Immature natural killer cell (primary cell): ENCODE measurements around the gene BCO2. TPM values are rescaled to one million over a fixed set of nuclear protein-coding genes. Genes with fewer than 3 reads are reported as not detected.

Source experiments
- DNase-seq, 3 donors: peaks; one replicate each; pipeline ENCODE4 v3.0.0; 2022; ENCODE audit warnings: mixed read lengths in 1 of 3
- H3K27ac Mint-ChIP-seq, 6 donors: one replicate each; pipeline ENCODE4 v1.8.0; 2020; ENCODE audit warnings: mixed read lengths in 6 of 6, mild to moderate bottlenecking in 5 of 6, inconsistent platforms in 4 of 6, moderate library complexity in 3 of 6
- H3K27me3 Mint-ChIP-seq, 3 donors: one replicate each; pipeline ENCODE4 v1.8.0; 2020 to 2021; ENCODE audit warnings: low read depth in 3 of 3, mild to moderate bottlenecking in 3 of 3, mixed read lengths in 3 of 3, moderate library complexity in 3 of 3, inconsistent platforms in 1 of 3
- H3K36me3 Mint-ChIP-seq, 3 donors: one replicate each; pipeline ENCODE4 v1.8.0; 2020; ENCODE audit warnings: mixed read lengths in 3 of 3, inconsistent platforms in 2 of 3, mild to moderate bottlenecking in 2 of 3
- H3K4me1 Mint-ChIP-seq, 2 donors: one replicate each; pipeline ENCODE4 v1.8.0; 2020; ENCODE audit warnings: inconsistent platforms in 2 of 2, mild to moderate bottlenecking in 2 of 2, mixed read lengths in 2 of 2, moderate library complexity in 1 of 2
- H3K4me3 Mint-ChIP-seq, 5 donors: one replicate each; pipeline ENCODE4 v1.8.0; 2020; ENCODE audit warnings: mild to moderate bottlenecking in 5 of 5, mixed read lengths in 5 of 5, inconsistent platforms in 3 of 5, moderate library complexity in 3 of 5
- H3K9me3 Mint-ChIP-seq, 6 donors: one replicate each; pipeline ENCODE4 v1.8.0; 2020; ENCODE audit warnings: mild to moderate bottlenecking in 6 of 6, mixed read lengths in 6 of 6, inconsistent platforms in 4 of 6, moderate library complexity in 3 of 6
- polyA plus RNA-seq, 3 donors: library from polyadenylated mRNA; unstranded; fragments of 300-500 nt; fragmentation: Illumina TruSeq; gene quantifications; one replicate each; pipeline ENCODE4 v1.2.3, GENCODE V29; 2021

The BCO2 gene
- polyA plus RNA-seq, 3 donors from 2014 or later: 0.41 to 2.7 (median 2.1) TPM

GRCh38 chr11:112226831-112227401 is 51.6 kb downstream of the BCO2 start:
- Mint-ChIP-seq H3K4me3 (peak overlapping the region; percentile 90 to 97 (median 96)), H3K27ac (peak overlapping the region; percentile 92 to 99 (median 98))
- no peak for DNase-seq

GRCh38 chr11:112227471-112227870 is 52.2 kb downstream of the BCO2 start:
- Mint-ChIP-seq H3K27me3 (peaks cover 3 to 7% (median 5%) of the 10 kb centered on the region in 3 donors), H3K9me3 (no peaks in the 10 kb centered on the region), H3K4me3 (peak overlapping the region; percentile 90 to 97 (median 96)), H3K4me1 (peaks cover 20 to 26% of the 10 kb centered on the region in 2 donors), H3K36me3 (peaks cover 5 to 17% (median 16%) of the 10 kb centered on the region in 3 donors), H3K27ac (peak overlapping the region; percentile 92 to 99 (median 98))
- DNase-seq: no peak

More at GRCh38 chr11:112226831-112227401, 51.6 kb downstream of the BCO2 start:
- peaks cover 5 to 17% (median 16%) of the 10 kb centered on the region in 3 donors for H3K36me3 Mint-ChIP-seq
- H3K9me3 Mint-ChIP-seq: no peaks in the 10 kb centered on the region
- peaks cover 3 to 7% (median 5%) of the 10 kb centered on the region in 3 donors for H3K27me3 Mint-ChIP-seq
- H3K4me1 Mint-ChIP-seq: peaks cover 20 to 26% of the 10 kb centered on the region in 2 donors

GRCh38 chr11:112228706-112229105 is 53.4 kb downstream of the BCO2 start:
- Mint-ChIP-seq H3K36me3 (peaks cover 5 to 21% (median 16%) of the 10 kb centered on the region in 3 donors), H3K27ac (peak overlapping the region in 2 of 6 donors; percentile 4 to 66), H3K4me3 (no peak overlapping the region), H3K27me3 (peaks cover 3 to 7% (median 5%) of the 10 kb centered on the region in 3 donors), H3K9me3 (no peaks in the 10 kb centered on the region), H3K4me1 (peaks cover 20 to 26% of the 10 kb centered on the region in 2 donors)
- no peak for DNase-seq

GRCh38 chr11:112229159-112229558 is 53.8 kb downstream of the BCO2 start:
- H3K36me3 Mint-ChIP-seq: peaks cover 5 to 23% (median 16%) of the 10 kb centered on the region in 3 donors
- no peak overlapping the region for H3K4me3 Mint-ChIP-seq
- H3K27me3 Mint-ChIP-seq: peaks cover 3 to 7% (median 5%) of the 10 kb centered on the region in 3 donors

GRCh38 chr11:112229746-112230433 is 54.6 kb downstream of the BCO2 start:
- Mint-ChIP-seq H3K9me3 (no peaks in the 10 kb centered on the region), H3K27me3 (peaks cover 3 to 7% (median 5%) of the 10 kb centered on the region in 3 donors), H3K4me3 (no peak overlapping the region), H3K36me3 (peaks cover 5 to 28% (median 21%) of the 10 kb centered on the region in 3 donors), H3K4me1 (peaks cover 20 to 26% of the 10 kb centered on the region in 2 donors), H3K27ac (peak overlapping the region in 1 of 6 donors; percentile 35)
- no peak for DNase-seq

More at GRCh38 chr11:112229159-112229558, 53.8 kb downstream of the BCO2 start:
- Mint-ChIP-seq H3K27ac (peak overlapping the region in 1 of 6 donors; percentile 66), H3K4me1 (peaks cover 20 to 26% of the 10 kb centered on the region in 2 donors), H3K9me3 (no peaks in the 10 kb centered on the region)
- DNase-seq: no peak

- H3K27ac Mint-ChIP-seq: no peak overlapping the region
- no peak for DNase-seq
- no peaks in the 10 kb centered on the region for H3K9me3 Mint-ChIP-seq
- H3K4me3 Mint-ChIP-seq: no peak overlapping the region
- H3K27me3 Mint-ChIP-seq: peaks cover 0 to 1% (median 0%) of the 10 kb centered on the region in 3 donors
- peaks cover 12 to 22% of the 10 kb centered on the region in 2 donors for H3K4me1 Mint-ChIP-seq
- H3K36me3 Mint-ChIP-seq: peaks cover 20 to 44% (median 37%) of the 10 kb centered on the region in 3 donors
Observed at GRCh38 chr11:112231952-112232351, 56.6 kb downstream of the BCO2 start.

GRCh38 chr11:112235750-112236390 is 60.6 kb downstream of the BCO2 start:
- peaks cover 29 to 61% (median 37%) of the 10 kb centered on the region in 3 donors for H3K36me3 Mint-ChIP-seq
- peak overlapping the region in 1 of 6 donors; percentile 12 for H3K27ac Mint-ChIP-seq

GRCh38 chr11:112237451-112237850 is 62.1 kb downstream of the BCO2 start:
- Mint-ChIP-seq H3K27ac (no peak overlapping the region), H3K4me3 (no peak overlapping the region), H3K27me3 (peaks cover 0 to 1% (median 0%) of the 10 kb centered on the region in 3 donors), H3K4me1 (no peaks in the 10 kb centered on the region), H3K36me3 (peaks cover 29 to 65% (median 47%) of the 10 kb centered on the region in 3 donors), H3K9me3 (no peaks in the 10 kb centered on the region)
- no peak for DNase-seq

More at GRCh38 chr11:112235750-112236390, 60.6 kb downstream of the BCO2 start:
- Mint-ChIP-seq H3K4me3 (no peak overlapping the region), H3K4me1 (no peaks in the 10 kb centered on the region), H3K9me3 (no peaks in the 10 kb centered on the region), H3K27me3 (peaks cover 0 to 1% (median 0%) of the 10 kb centered on the region in 3 donors)
- DNase-seq: no peak

- H3K36me3 Mint-ChIP-seq: peaks cover 33 to 68% (median 53%) of the 10 kb centered on the region in 3 donors
- H3K27ac Mint-ChIP-seq: no peak overlapping the region
- no peaks in the 10 kb centered on the region for H3K9me3 Mint-ChIP-seq
- H3K27me3 Mint-ChIP-seq: peaks cover 0 to 1% (median 0%) of the 10 kb centered on the region in 3 donors
- no peaks in the 10 kb centered on the region for H3K4me1 Mint-ChIP-seq
- H3K4me3 Mint-ChIP-seq: no peak overlapping the region
- DNase-seq: no peak
Observed at GRCh38 chr11:112238041-112238440, 62.7 kb downstream of the BCO2 start.

- H3K27me3 Mint-ChIP-seq: peaks cover 0 to 4% (median 0%) of the 10 kb centered on the region in 3 donors
- no peak overlapping the region for H3K27ac Mint-ChIP-seq
- H3K4me1 Mint-ChIP-seq: no peaks in the 10 kb centered on the region
- peaks cover 31 to 58% (median 48%) of the 10 kb centered on the region in 3 donors for H3K36me3 Mint-ChIP-seq
- H3K9me3 Mint-ChIP-seq: peaks cover 0 to 4% (median under 1%) of the 10 kb centered on the region in 6 donors
- H3K4me3 Mint-ChIP-seq: no peak overlapping the region
- DNase-seq: no peak
Observed at GRCh38 chr11:112241486-112241885, 66.2 kb downstream of the BCO2 start.

- DNase-seq: no peak
- no peak overlapping the region for H3K27ac Mint-ChIP-seq
- no peak overlapping the region for H3K4me3 Mint-ChIP-seq
- peaks cover 0 to 4% (median 0%) of the 10 kb centered on the region in 3 donors for H3K27me3 Mint-ChIP-seq
- peaks cover 12 to 19% (median 16%) of the 10 kb centered on the region in 3 donors for H3K36me3 Mint-ChIP-seq
- no peaks in the 10 kb centered on the region for H3K4me1 Mint-ChIP-seq
- peaks cover 0 to 4% (median under 1%) of the 10 kb centered on the region in 6 donors for H3K9me3 Mint-ChIP-seq
Observed at GRCh38 chr11:112247201-112247600, 71.9 kb downstream of the BCO2 start.

- DNase-seq: no peak
- Mint-ChIP-seq H3K4me1 (no peaks in the 10 kb centered on the region), H3K9me3 (peaks cover 0 to 4% (median under 1%) of the 10 kb centered on the region in 6 donors), H3K27me3 (peaks cover 0 to 4% (median 0%) of the 10 kb centered on the region in 3 donors), H3K36me3 (peaks cover 8 to 11% (median 10%) of the 10 kb centered on the region in 3 donors), H3K27ac (no peak overlapping the region), H3K4me3 (no peak overlapping the region)
Observed at GRCh38 chr11:112248201-112248600, 72.9 kb downstream of the BCO2 start.

GRCh38 chr11:112249871-112250610 is 74.7 kb downstream of the BCO2 start:
- Mint-ChIP-seq H3K36me3 (peaks cover 0 to 4% (median 0%) of the 10 kb centered on the region in 3 donors), H3K4me1 (no peaks in the 10 kb centered on the region), H3K27ac (no peak overlapping the region), H3K27me3 (no peaks in the 10 kb centered on the region), H3K9me3 (peaks cover 0 to 4% (median 0%) of the 10 kb centered on the region in 6 donors), H3K4me3 (no peak overlapping the region)
- DNase-seq: no peak
